Osteocyte (in vitro differentiated cells): ENCODE data around the gene FHOD3. TPM values are rescaled to one million over a fixed set of nuclear protein-coding genes. Genes with fewer than 3 reads are reported as not detected.

Source experiments
- DNase-seq: peaks from one replicate; pipeline ENCODE4 v3.0.0; 2021; ENCODE audit warnings: mixed read lengths; ENCODE audit not compliant: unreplicated experiment; ENCODE audit errors: extremely low spot score
- H3K27ac Mint-ChIP-seq: one replicate; pipeline ENCODE4 v1.8.0; 2021; ENCODE audit warnings: mild to moderate bottlenecking, mixed read lengths; ENCODE audit not compliant: unreplicated experiment
- H3K27me3 Mint-ChIP-seq: one replicate; pipeline ENCODE4 v1.8.0; 2021; ENCODE audit warnings: mixed read lengths; ENCODE audit not compliant: unreplicated experiment
- H3K36me3 Mint-ChIP-seq: one replicate; pipeline ENCODE4 v1.8.0; 2021; ENCODE audit warnings: mixed read lengths; ENCODE audit not compliant: unreplicated experiment
- H3K4me1 Mint-ChIP-seq: one replicate; pipeline ENCODE4 v1.8.0; 2021; ENCODE audit warnings: mixed read lengths; ENCODE audit not compliant: unreplicated experiment
- H3K4me3 Mint-ChIP-seq: one replicate; pipeline ENCODE4 v1.8.0; 2021; ENCODE audit warnings: mild to moderate bottlenecking, moderate library complexity, mixed read lengths; ENCODE audit not compliant: unreplicated experiment
- H3K9me3 Mint-ChIP-seq: one replicate; pipeline ENCODE4 v1.8.0; 2021; ENCODE audit warnings: mixed read lengths; ENCODE audit not compliant: unreplicated experiment
- total RNA-seq: library from RNA; stranded (reverse); gene quantifications from 2 replicates; pipeline ENCODE4 v1.2.1, GENCODE V29; 2021
- TF ChIP-seq, protein P1 (sequence below): fragments of 200-600 bp; sonication (generic); IDR thresholded peaks from 2 replicates; pipeline ENCODE4 v1.5.0; 2021; ENCODE audit warnings: antibody characterized with exemption, mild to moderate bottlenecking, moderate library complexity

Gene FHOD3
- total RNA-seq, 1 donor from 2014 or later: 1.2 TPM

DNA sequence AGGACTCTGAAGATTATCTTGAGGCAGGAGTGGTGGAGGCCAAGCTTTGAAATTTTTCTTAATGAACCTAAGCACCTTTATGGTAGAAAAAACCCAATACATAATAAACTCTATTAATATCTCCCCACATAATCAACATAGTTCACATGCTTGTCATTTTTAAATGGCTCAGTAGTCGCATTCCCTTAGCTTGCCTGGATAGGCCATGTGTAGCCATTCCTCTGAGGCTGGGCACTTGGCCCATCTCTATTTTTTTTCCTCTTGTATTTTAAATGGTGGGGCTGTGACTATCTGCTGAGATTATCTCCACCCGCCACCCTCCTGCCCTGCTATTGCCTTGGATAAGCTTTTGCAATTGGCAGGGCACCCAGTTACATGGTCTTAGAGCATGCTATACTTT is 143.1 kb downstream of the FHOD3 start:
- no peak overlapping the region for H3K4me3 Mint-ChIP-seq
- DNase-seq: no peak
- no peaks in the 10 kb centered on the region for H3K36me3 Mint-ChIP-seq
- H3K9me3 Mint-ChIP-seq: peaks cover 5% of the 10 kb centered on the region
- H3K27ac Mint-ChIP-seq: peak overlapping the region; percentile 77
- H3K4me1 Mint-ChIP-seq: peaks cover 33% of the 10 kb centered on the region
- H3K27me3 Mint-ChIP-seq: no peaks in the 10 kb centered on the region
- TF ChIP-seq, protein P1, sequence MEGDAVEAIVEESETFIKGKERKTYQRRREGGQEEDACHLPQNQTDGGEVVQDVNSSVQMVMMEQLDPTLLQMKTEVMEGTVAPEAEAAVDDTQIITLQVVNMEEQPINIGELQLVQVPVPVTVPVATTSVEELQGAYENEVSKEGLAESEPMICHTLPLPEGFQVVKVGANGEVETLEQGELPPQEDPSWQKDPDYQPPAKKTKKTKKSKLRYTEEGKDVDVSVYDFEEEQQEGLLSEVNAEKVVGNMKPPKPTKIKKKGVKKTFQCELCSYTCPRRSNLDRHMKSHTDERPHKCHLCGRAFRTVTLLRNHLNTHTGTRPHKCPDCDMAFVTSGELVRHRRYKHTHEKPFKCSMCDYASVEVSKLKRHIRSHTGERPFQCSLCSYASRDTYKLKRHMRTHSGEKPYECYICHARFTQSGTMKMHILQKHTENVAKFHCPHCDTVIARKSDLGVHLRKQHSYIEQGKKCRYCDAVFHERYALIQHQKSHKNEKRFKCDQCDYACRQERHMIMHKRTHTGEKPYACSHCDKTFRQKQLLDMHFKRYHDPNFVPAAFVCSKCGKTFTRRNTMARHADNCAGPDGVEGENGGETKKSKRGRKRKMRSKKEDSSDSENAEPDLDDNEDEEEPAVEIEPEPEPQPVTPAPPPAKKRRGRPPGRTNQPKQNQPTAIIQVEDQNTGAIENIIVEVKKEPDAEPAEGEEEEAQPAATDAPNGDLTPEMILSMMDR: no peak

DNA sequence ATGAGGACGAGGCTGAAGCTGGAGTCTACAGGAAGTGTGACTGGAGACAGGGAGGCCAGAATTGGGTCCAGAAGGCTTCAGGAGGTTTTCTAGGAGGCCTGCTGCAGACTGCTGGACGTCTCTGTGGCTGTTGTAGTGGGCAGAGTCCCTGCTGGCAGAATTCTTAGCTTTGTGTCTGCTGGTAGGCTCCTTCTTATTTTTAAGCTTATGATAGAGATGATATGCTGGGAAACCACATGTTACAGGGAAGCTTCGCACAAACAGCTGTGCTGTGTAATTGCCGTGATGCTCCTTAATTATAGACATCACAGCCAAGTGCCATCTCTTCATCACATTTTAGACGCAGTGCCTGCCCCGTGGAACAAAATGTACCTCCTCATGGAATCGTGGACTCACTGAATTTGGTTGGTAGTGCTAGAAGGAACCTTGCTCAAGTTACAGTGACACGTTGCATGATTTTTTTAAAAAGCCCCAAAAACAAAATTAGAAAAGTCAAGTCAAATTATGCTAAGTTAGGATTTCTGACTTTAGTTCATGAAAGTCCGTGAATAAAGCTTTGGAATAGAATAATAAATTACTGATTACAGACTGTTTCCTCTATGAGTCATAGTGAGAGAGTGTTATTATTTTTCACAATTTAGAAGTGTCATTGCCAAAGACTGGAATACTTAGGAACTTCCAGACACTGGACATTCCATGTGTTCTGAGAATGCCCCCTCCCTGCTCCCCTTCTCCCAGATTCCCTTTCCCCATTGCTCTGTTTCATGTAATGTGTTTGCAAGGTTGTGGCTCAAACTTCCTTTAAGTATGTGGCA is 144.1 kb downstream of the FHOD3 start:
- peaks cover 36% of the 10 kb centered on the region for H3K4me1 Mint-ChIP-seq
- TF ChIP-seq, protein P1: no peak
- H3K27me3 Mint-ChIP-seq: no peaks in the 10 kb centered on the region
- H3K36me3 Mint-ChIP-seq: no peaks in the 10 kb centered on the region
- H3K27ac Mint-ChIP-seq: peak overlapping the region; percentile 77
- H3K4me3 Mint-ChIP-seq: no peak overlapping the region
- no peak for DNase-seq
- H3K9me3 Mint-ChIP-seq: peaks cover 5% of the 10 kb centered on the region

DNA sequence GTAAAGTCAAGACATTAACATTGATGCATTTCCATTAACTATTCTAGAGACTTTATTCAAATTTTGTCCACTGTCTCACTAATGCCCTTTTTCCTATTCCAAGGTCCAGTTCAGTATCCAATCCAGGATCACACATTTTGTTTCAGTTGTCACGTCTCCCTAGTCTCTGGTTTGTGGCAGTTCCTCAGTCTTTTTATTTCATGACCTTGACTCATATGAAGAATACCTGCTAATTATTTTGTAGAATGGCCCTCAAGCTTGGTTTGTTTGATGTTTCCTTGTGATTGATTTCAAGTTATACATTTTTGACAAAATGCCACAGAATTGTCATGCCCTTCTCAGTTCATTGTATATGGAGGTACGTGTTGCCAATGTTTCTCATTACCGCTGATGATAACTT is 145.2 kb downstream of the FHOD3 start:
- H3K27me3 Mint-ChIP-seq: no peaks in the 10 kb centered on the region
- H3K4me3 Mint-ChIP-seq: no peak overlapping the region
- H3K27ac Mint-ChIP-seq: no peak overlapping the region
- peaks cover 45% of the 10 kb centered on the region for H3K4me1 Mint-ChIP-seq
- DNase-seq: no peak
- peaks cover 5% of the 10 kb centered on the region for H3K9me3 Mint-ChIP-seq
- H3K36me3 Mint-ChIP-seq: no peaks in the 10 kb centered on the region
- TF ChIP-seq, protein P1: no peak

DNA sequence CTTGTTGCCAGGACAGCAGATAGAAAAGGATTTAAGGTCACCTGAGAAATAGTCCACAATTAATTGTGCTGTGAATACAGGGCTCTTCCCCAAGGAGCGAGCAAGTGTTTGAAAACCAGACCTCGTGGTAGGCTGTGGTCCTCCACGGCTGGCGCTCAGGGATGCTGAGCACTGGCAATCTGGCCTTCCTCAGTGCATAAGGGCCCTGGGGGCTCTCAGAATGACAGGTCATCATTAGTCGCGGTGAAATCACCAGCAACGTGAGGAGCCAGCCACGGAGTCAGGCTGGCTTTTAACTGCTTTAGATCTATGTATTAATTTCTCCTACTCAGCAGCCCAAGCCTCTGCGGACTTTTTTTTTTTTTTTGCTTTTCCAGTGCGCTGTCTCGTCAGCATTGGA is 148.5 kb downstream of the FHOD3 start:
- H3K36me3 Mint-ChIP-seq: no peaks in the 10 kb centered on the region
- no peak overlapping the region for H3K27ac Mint-ChIP-seq
- no peak overlapping the region for H3K4me3 Mint-ChIP-seq
- DNase-seq: no peak
- TF ChIP-seq, protein P1: no peak
- peaks cover 61% of the 10 kb centered on the region for H3K4me1 Mint-ChIP-seq
- H3K27me3 Mint-ChIP-seq: no peaks in the 10 kb centered on the region
- peaks cover 5% of the 10 kb centered on the region for H3K9me3 Mint-ChIP-seq

DNA sequence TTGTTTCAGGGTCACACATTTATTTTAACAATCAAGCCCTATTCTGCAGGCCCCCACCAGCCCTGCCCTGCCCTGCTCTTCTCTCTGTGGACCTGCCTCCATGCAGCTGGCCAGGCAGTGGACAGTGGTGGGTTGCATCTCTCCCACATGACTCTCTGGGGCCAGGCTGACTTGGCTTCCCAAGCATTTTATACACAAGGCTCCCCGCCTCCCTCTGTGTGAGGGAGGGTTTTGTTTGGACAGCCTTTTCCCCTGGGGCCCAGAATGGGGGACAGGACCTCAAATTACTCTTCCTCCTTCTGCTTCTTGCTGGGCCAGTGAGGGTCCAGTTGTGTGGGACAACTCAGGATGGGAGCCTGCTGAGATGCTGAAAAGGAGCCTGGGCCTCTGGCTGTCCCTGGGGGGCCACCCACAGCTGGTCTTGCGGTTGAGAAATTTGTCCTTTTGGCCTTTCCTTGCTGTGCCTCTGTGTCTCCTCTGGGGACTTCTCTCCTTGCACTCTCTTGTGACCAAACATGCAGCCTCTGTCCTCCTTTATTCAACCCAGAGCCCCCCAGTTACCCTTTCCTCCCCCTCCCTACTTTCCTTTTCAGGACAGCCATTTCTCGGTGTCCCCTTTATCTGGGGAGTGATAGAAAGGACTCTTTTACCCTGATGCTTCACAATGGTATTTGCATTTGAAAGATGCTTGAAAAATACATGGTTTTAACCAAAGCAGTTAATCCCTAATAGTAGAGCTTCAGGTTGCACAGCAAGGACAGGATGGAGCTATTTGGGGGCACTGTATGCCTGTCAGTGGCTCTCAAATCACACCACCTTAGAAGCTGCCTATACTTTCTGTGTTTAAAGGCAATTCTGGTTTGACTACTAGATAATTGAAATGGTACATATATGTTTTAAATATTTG is 151.1 kb downstream of the FHOD3 start:
- TF ChIP-seq, protein P1: no peak
- peaks cover 50% of the 10 kb centered on the region for H3K4me1 Mint-ChIP-seq
- H3K9me3 Mint-ChIP-seq: peaks cover 5% of the 10 kb centered on the region
- no peak for DNase-seq
- peak overlapping the region; percentile 36 for H3K4me3 Mint-ChIP-seq
- no peaks in the 10 kb centered on the region for H3K36me3 Mint-ChIP-seq
- H3K27ac Mint-ChIP-seq: peak overlapping the region; percentile 40
- H3K27me3 Mint-ChIP-seq: no peaks in the 10 kb centered on the region
